Erythroblast (primary cell): ENCODE measurements around the gene SIL1.

Experiments used
- DNase-seq, 2 experiments: peaks; one replicate each; lab custom pipeline; 2025; lab: John Stamatoyannopoulos, UW
- GATA1 ChIP-seq: IDR thresholded peaks from 2 replicates; pipeline ENCODE4 v1.6.1; 2011; ENCODE audit warnings: low read depth, mild to moderate bottlenecking, control low read depth, low read length, moderate library complexity
- POLR2A ChIP-seq: IDR thresholded peaks from 2 replicates; pipeline ENCODE4 v1.6.1; 2011; ENCODE audit warnings: mild to moderate bottlenecking, low read length

The SIL1 gene

GRCh38 chr5:138920181-138920580 lies 278.0 kb downstream of the SIL1 start:
- no peak for DNase-seq
- TF ChIP-seq GATA1 = no peak
- no peak for TF ChIP-seq POLR2A

- TF ChIP-seq GATA1 (no peak), POLR2A (no peak)
- DNase-seq = no peak
These were observed 279.5 kb downstream of the SIL1 start for GRCh38 chr5:138918686-138919085.

- TF ChIP-seq GATA1 (no peak), POLR2A (no peak)
- no peak for DNase-seq
These were observed 283.8 kb downstream of the SIL1 start for GRCh38 chr5:138914338-138914737.

- TF ChIP-seq GATA1 = no peak
- no peak for TF ChIP-seq POLR2A
- DNase-seq = no peak
These were observed 284.4 kb downstream of the SIL1 start for GRCh38 chr5:138913773-138914172.

- no peak for TF ChIP-seq POLR2A
- TF ChIP-seq GATA1 = no peak
These were observed 286.1 kb downstream of the SIL1 start for GRCh38 chr5:138912093-138912492.

GRCh38 chr5:138911441-138911840 lies 286.7 kb downstream of the SIL1 start:
- DNase-seq = no peak
- TF ChIP-seq GATA1 = no peak
- no peak for TF ChIP-seq POLR2A

More at GRCh38 chr5:138912093-138912492, 286.1 kb downstream of the SIL1 start:
- DNase-seq = no peak

GRCh38 chr5:138910546-138911185 lies 287.5 kb downstream of the SIL1 start:
- DNase-seq = no peak
- TF ChIP-seq GATA1 (no peak), POLR2A (no peak)

- DNase-seq = no peak
- TF ChIP-seq GATA1 (no peak), POLR2A (no peak)
These were observed 288.4 kb downstream of the SIL1 start for GRCh38 chr5:138909734-138910133.

- no peak for TF ChIP-seq POLR2A
- TF ChIP-seq GATA1 = no peak
- DNase-seq = no peak
These were observed 292.6 kb downstream of the SIL1 start for GRCh38 chr5:138905541-138905940.

GRCh38 chr5:138903130-138903775 lies 294.9 kb downstream of the SIL1 start:
- DNase-seq = no peak
- TF ChIP-seq GATA1 (no peak), POLR2A (no peak)

GRCh38 chr5:138901716-138902115 lies 296.5 kb downstream of the SIL1 start:
- no peak for TF ChIP-seq POLR2A
- TF ChIP-seq GATA1 = no peak
- no peak for DNase-seq

- DNase-seq = no peak
- TF ChIP-seq POLR2A = no peak
- no peak for TF ChIP-seq GATA1
These were observed 297.7 kb downstream of the SIL1 start for GRCh38 chr5:138900281-138900965.

GRCh38 chr5:138898742-138899141 lies 299.4 kb downstream of the SIL1 start:
- DNase-seq = no peak
- no peak for TF ChIP-seq POLR2A

GRCh38 chr5:138898299-138898698 lies 299.9 kb downstream of the SIL1 start:
- TF ChIP-seq GATA1 = no peak
- no peak for TF ChIP-seq POLR2A
- DNase-seq = no peak
